Smooth muscle cell (in vitro differentiated cells): Measurements from ENCODE around the gene FCHSD2. TPM values are rescaled to one million over a fixed set of nuclear protein-coding genes. Genes with fewer than 3 reads are reported as not detected.

ENCODE experiments used
- DNase-seq: peaks from one replicate; lab custom pipeline; 2025; ENCODE audit not compliant: unreplicated experiment; lab: John Stamatoyannopoulos, UW
- H2AFZ ChIP-seq: fragments of 200-600 bp; sonication (generic); 2 replicates; pipeline ENCODE4 v1.6.0; 2016; ENCODE audit warnings: antibody characterized with exemption, low read depth, mild to moderate bottlenecking
- H3F3A ChIP-seq: fragments of 200-600 bp; sonication (generic); 2 replicates; pipeline ENCODE4 v1.6.0; 2017; ENCODE audit warnings: antibody characterized with exemption, low read depth
- H3K27ac ChIP-seq: fragments of 200-600 bp; sonication (generic); 2 replicates; pipeline ENCODE4 v1.5.1; 2016; ENCODE audit warnings: low read depth, mild to moderate bottlenecking
- H3K27me3 ChIP-seq: fragments of 200-600 bp; sonication (generic); 2 replicates; pipeline ENCODE4 v1.6.1; 2016; ENCODE audit warnings: low read depth, mild to moderate bottlenecking
- H3K36me3 ChIP-seq: fragments of 200-600 bp; sonication (generic); 2 replicates; pipeline ENCODE4 v1.5.1; 2016; ENCODE audit warnings: low read depth
- H3K4me1 ChIP-seq: fragments of 200-600 bp; sonication (generic); 2 replicates; pipeline ENCODE4 v1.5.1; 2016; ENCODE audit warnings: low read depth
- H3K4me2 ChIP-seq: fragments of 200-600 bp; sonication (generic); 2 replicates; pipeline ENCODE4 v1.6.0; 2016; ENCODE audit warnings: mild to moderate bottlenecking
- H3K4me3 ChIP-seq: fragments of 200-600 bp; sonication (generic); 2 replicates; pipeline ENCODE4 v1.5.1; 2016; ENCODE audit warnings: mild to moderate bottlenecking
- H3K79me2 ChIP-seq: fragments of 200-600 bp; sonication (generic); 2 replicates; pipeline ENCODE4 v1.6.0; 2016; ENCODE audit warnings: low read depth, mild to moderate bottlenecking
- H3K9ac ChIP-seq: fragments of 200-600 bp; sonication (generic); 2 replicates; pipeline ENCODE4 v1.6.0; 2016; ENCODE audit warnings: low read depth
- H3K9me3 ChIP-seq: fragments of 200-600 bp; sonication (generic); replicated peaks from 2 replicates; pipeline ENCODE4 v1.5.1; 2016; ENCODE audit warnings: low read depth
- H4K20me1 ChIP-seq: fragments of 200-600 bp; sonication (generic); 2 replicates; pipeline ENCODE4 v1.6.0; 2016; ENCODE audit warnings: low read depth
- WGBS: methylation state at CpG from one replicate; pipeline ENCODE4 v1.1.7; 2016; ENCODE audit warnings: low lambda C conversion rate; 5-methylcytosine and 5-hydroxymethylcytosine counted together
- polyA plus RNA-seq: library from polyadenylated mRNA; unstranded; fragments of >200 nt; fragmentation: Nextera tagmentation; extraction: Ambion mirVana; gene quantifications from 2 replicates; pipeline ENCODE4 v1.2.1, GENCODE V29; 2016
- total RNA-seq: library from RNA; depleted of rRNA; stranded (reverse); fragments of >200 nt; gene quantifications from 2 replicates; pipeline ENCODE4 v1.2.3, GENCODE V29; 2014
- TF ChIP-seq, protein P1 (sequence below): fragments of 200-600 bp; sonication (generic); IDR thresholded peaks from 2 replicates; pipeline ENCODE4 v1.5.1; 2017; ENCODE audit warnings: borderline replicate concordance, mild to moderate bottlenecking, antibody characterized with exemption; ENCODE audit not compliant: insufficient read depth, poor library complexity, severe bottlenecking

Gene FCHSD2
- total and polyA plus RNA-seq, 2 experiments from 2014 or later, result 14.6 to 24.3 TPM

DNA sequence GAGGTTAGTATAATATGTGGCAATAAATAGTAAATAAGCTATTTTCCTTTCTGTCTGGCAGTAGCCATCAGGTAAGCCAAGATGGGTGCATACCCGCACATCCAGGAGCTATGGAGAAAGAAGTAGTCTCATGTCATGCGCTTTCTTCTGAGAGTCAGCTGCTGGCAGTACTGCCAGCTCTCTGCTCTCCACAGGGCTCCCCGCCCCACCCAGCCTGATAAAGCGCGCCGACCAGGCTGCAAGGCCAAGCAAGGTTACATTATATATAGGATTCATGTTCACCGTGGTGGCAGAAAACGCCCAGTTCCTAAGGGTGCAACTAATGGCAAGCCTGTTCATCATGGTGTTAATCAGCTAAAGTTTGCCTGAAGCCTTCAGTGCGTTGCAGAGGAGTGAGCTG, 201.7 kb downstream of the FCHSD2 start:
- Histone ChIP-seq H3K4me2 (no peak overlapping the region), H3K27me3 (no peaks in the 10 kb centered on the region), H3K4me1 (no peaks in the 10 kb centered on the region), H3K9ac (no peak overlapping the region), H3K79me2 (no peaks in the 10 kb centered on the region), H2AFZ (no peak overlapping the region), H3K27ac (no peak overlapping the region), H3K9me3 (no peaks in the 10 kb centered on the region), H3F3A (no peaks in the 10 kb centered on the region), H3K4me3 (no peak overlapping the region), H4K20me1 (no peaks in the 10 kb centered on the region), H3K36me3 (no peaks in the 10 kb centered on the region)
- no peak for DNase-seq
- WGBS, result 91% methylated on average over 9 of the region's 9 CpGs
- TF ChIP-seq, protein P1, sequence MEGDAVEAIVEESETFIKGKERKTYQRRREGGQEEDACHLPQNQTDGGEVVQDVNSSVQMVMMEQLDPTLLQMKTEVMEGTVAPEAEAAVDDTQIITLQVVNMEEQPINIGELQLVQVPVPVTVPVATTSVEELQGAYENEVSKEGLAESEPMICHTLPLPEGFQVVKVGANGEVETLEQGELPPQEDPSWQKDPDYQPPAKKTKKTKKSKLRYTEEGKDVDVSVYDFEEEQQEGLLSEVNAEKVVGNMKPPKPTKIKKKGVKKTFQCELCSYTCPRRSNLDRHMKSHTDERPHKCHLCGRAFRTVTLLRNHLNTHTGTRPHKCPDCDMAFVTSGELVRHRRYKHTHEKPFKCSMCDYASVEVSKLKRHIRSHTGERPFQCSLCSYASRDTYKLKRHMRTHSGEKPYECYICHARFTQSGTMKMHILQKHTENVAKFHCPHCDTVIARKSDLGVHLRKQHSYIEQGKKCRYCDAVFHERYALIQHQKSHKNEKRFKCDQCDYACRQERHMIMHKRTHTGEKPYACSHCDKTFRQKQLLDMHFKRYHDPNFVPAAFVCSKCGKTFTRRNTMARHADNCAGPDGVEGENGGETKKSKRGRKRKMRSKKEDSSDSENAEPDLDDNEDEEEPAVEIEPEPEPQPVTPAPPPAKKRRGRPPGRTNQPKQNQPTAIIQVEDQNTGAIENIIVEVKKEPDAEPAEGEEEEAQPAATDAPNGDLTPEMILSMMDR, result no peak

DNA sequence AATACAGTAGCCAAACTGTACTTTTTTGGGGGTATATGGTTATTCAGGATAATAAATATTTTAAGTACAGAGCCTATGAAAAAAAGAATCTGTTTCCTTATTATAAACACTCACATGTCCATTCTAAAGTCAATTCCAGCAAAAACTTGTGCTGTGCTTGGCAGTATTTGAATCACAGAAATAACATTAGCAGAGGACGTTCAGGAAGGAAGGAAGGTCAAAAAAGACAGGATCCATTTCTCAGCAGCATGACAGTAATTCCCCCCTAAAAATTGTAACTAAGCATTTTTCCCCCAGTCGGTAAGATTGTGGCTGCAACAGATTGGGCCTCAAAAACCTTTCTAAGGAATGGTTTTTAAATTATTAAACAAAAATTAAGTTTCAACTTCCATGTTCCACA, 203.1 kb downstream of the FCHSD2 start:
- H3K4me1 ChIP-seq, result no peaks in the 10 kb centered on the region
- no peaks in the 10 kb centered on the region for H3F3A ChIP-seq
- no peaks in the 10 kb centered on the region for H3K9me3 ChIP-seq
- no peaks in the 10 kb centered on the region for H3K36me3 ChIP-seq
- H4K20me1 ChIP-seq, result no peaks in the 10 kb centered on the region
- 95% methylated on average over 2 of the region's 2 CpGs for WGBS
- no peak overlapping the region for H3K9ac ChIP-seq
- no peak overlapping the region for H3K27ac ChIP-seq
- TF ChIP-seq, protein P1, result no peak
- no peak overlapping the region for H3K4me3 ChIP-seq
- H3K27me3 ChIP-seq, result no peaks in the 10 kb centered on the region
- H2AFZ ChIP-seq, result no peak overlapping the region
- H3K4me2 ChIP-seq, result no peak overlapping the region
- DNase-seq, result no peak
- no peaks in the 10 kb centered on the region for H3K79me2 ChIP-seq

DNA sequence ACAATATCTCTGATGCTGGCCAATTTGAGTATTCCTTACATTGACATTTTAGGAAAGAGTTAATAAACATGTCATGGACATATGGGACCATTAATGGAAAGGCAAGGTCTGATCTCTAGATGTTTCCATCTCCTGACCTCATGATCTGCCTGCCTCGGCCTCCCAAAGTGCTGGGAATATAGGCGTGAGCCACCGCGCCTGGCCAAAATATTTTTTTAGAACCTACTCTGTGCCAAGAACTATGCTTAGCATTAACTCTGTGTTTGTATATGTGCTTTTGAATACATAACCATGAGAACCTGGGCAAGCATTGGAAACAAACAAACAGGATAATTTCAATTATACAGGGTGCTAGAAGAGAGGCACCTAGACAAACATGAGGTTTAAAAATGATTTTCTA, 204.7 kb downstream of the FCHSD2 start:
- Histone ChIP-seq H4K20me1 (no peaks in the 10 kb centered on the region), H3K36me3 (no peaks in the 10 kb centered on the region), H3K9ac (no peak overlapping the region), H3F3A (no peaks in the 10 kb centered on the region), H3K4me1 (no peaks in the 10 kb centered on the region), H3K4me3 (no peak overlapping the region), H3K27me3 (no peaks in the 10 kb centered on the region), H3K9me3 (no peaks in the 10 kb centered on the region), H3K4me2 (no peak overlapping the region), H3K79me2 (no peaks in the 10 kb centered on the region), H2AFZ (no peak overlapping the region), H3K27ac (no peak overlapping the region)
- WGBS, result 98% methylated on average over 4 of the region's 4 CpGs
- TF ChIP-seq, protein P1, result no peak
- DNase-seq, result no peak

DNA sequence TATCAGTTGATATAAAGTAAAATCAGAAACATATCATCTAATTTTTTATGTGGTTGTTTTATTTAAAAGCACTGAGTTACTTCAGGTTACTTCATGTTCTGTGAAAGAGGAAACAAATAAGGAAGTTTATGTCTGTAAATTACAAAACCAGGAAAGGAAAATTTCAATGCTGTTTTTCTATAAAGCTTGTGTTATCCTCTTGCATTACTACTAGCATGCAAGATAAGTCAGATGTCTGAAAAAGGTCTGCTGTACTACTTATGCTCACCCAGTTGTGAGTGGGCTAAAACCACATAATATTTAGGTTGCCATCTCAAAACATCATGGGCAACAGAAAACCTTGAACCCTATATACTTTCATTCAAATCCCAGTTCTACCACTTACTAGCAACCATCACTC, 206.4 kb downstream of the FCHSD2 start:
- Histone ChIP-seq H3K9ac (no peak overlapping the region), H3K79me2 (no peaks in the 10 kb centered on the region), H3K36me3 (no peaks in the 10 kb centered on the region), H4K20me1 (no peaks in the 10 kb centered on the region), H3K4me3 (no peak overlapping the region), H3K27ac (no peak overlapping the region), H3K27me3 (no peaks in the 10 kb centered on the region), H3F3A (no peaks in the 10 kb centered on the region), H2AFZ (no peak overlapping the region), H3K4me1 (no peaks in the 10 kb centered on the region), H3K4me2 (no peak overlapping the region), H3K9me3 (no peaks in the 10 kb centered on the region)
- TF ChIP-seq, protein P1, result no peak
- no peak for DNase-seq
